Activated naive CD4-positive, alpha-beta T cell treated with Interleukin-2 at 50 U/mL for 16 hours (primary cell): ENCODE measurements around the gene VPS41.
"Not testable (repeated sequence)": the region's sequence is repeated elsewhere in the genome, so short reads cannot be mapped to it uniquely, and the experiment has no call there.

Source experiments
- DNase-seq: peaks from one replicate; pipeline ENCODE4 v3.0.0-alpha.2; 2020

VPS41 gene

GRCh38 chr7:38908759-38909335 lies at the start of gene VPS41:
VPS41 (minus strand) TSS chr7:38909191; CDS start chr7:38909174, 17 bp downstream.
- peak; percentile 78 for DNase-seq

- no peak for DNase-seq
Observed at GRCh38 chr7:38955892-38956291, 46.9 kb upstream of the VPS41 start.

- DNase-seq, result no peak
Observed at GRCh38 chr7:38953971-38954370, 45.0 kb upstream of the VPS41 start.

GRCh38 chr7:38953227-38953626 lies 44.2 kb upstream of the VPS41 start:
- no peak for DNase-seq

- DNase-seq, result no peak
Observed at GRCh38 chr7:38951213-38951612, 42.2 kb upstream of the VPS41 start.

- no peak for DNase-seq
Observed at GRCh38 chr7:38950309-38950708, 41.3 kb upstream of the VPS41 start.

- DNase-seq, result not testable (repeated sequence)
Observed at GRCh38 chr7:38947541-38947940, 38.5 kb upstream of the VPS41 start.

GRCh38 chr7:38942431-38943051 lies 33.5 kb upstream of the VPS41 start:
- DNase-seq, result no peak

GRCh38 chr7:38940774-38941173 lies 31.8 kb upstream of the VPS41 start:
- DNase-seq, result no peak

GRCh38 chr7:38938589-38938988 lies 29.6 kb upstream of the VPS41 start:
- no peak for DNase-seq

- no peak for DNase-seq
Observed at GRCh38 chr7:38938001-38938485, 29.1 kb upstream of the VPS41 start.

- no peak for DNase-seq
Observed at GRCh38 chr7:38936641-38937040, 27.6 kb upstream of the VPS41 start.

GRCh38 chr7:38934536-38934935 lies 25.5 kb upstream of the VPS41 start:
- DNase-seq, result no peak

- no peak for DNase-seq
Observed at GRCh38 chr7:38934051-38934450, 25.1 kb upstream of the VPS41 start.

GRCh38 chr7:38932509-38933168 lies 23.6 kb upstream of the VPS41 start:
- DNase-seq, result peak; percentile 38

GRCh38 chr7:38929460-38930171 lies 20.6 kb upstream of the VPS41 start:
- no peak for DNase-seq

GRCh38 chr7:38928506-38928905 lies 19.5 kb upstream of the VPS41 start:
- no peak for DNase-seq

GRCh38 chr7:38927751-38928150 lies 18.8 kb upstream of the VPS41 start:
- DNase-seq, result no peak

GRCh38 chr7:38920731-38921130 lies 11.7 kb upstream of the VPS41 start:
- no peak for DNase-seq

GRCh38 chr7:38916396-38916795 lies 7.4 kb upstream of the VPS41 start:
- no peak for DNase-seq

GRCh38 chr7:38909870-38910269 lies 879 bp upstream of the VPS41 start:
- DNase-seq, result no peak

GRCh38 chr7:38907766-38908165 lies 1.2 kb downstream of the VPS41 start:
- no peak for DNase-seq

- no peak for DNase-seq
Observed at GRCh38 chr7:38907066-38907465, 1.9 kb downstream of the VPS41 start.
